Stimulated activated CD8-positive, alpha-beta memory T cell treated with anti-CD3 and anti-CD28 coated beads, Interleukin-15, amount 100 ng/mL, for 1 hour (primary cell): ENCODE data around the gene SUFU.
A peak's percentile ranks its signal among the peaks of the same experiment; 100 is the strongest.

Source experiments
- DNase-seq: peaks from one replicate; pipeline ENCODE4 v3.0.0-alpha.2; 2020; ENCODE audit warnings: low read depth

Gene SUFU

DNA sequence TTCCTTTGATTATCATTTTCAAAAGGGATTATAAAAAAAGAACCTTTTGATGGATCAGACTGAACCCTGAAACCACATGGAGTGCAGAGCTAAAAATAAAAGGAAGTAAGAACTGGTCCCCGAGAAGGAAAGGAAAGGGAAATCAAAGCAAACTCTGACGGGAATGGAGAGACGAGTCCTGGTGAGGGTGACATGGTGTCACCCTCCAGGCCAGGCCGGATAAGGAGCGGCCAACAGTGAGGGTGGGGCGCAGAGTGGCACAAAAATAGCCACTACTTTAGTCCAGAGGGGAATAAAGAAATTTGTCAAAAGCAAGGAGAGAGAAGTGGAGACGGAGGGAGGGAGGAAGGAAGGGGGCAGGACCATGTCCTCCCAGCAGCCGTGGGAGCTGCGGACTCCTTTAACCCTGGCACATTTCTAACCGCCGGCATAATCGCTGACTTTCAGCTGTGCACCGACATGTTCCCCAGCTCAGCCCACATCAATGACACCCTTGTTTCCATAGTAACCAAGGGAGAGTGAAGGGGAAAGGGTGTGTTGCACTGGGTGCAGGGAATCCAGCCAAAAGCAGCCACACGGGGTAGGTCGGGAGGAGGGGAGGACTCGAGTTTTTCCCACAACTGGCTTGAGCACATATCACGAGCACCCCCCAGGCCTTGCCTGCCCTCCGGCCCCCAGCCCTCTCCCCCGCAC lies 170.2 kb downstream of the SUFU start:
- DNase-seq: peak; percentile 36

DNA sequence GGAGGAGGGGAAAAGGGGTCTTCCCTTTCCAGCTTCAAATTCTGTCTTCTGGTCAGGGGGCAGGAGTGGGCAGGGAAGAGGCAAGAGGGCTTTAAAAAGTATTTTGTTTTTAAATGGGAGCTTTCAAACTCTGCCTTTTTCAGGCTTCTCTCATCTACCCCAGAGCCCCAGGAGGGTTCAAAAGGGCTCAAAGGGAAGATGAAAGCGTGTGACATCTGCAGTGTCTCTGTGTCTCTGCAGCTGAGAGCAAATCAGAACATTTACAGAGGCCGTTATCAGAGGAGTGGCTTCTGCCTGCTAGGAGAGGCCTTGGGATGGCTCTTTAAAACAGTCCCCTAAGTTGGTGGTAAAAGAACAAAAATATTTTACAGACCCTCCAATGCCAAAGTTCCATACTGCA lies 170.8 kb downstream of the SUFU start:
- no peak for DNase-seq

DNA sequence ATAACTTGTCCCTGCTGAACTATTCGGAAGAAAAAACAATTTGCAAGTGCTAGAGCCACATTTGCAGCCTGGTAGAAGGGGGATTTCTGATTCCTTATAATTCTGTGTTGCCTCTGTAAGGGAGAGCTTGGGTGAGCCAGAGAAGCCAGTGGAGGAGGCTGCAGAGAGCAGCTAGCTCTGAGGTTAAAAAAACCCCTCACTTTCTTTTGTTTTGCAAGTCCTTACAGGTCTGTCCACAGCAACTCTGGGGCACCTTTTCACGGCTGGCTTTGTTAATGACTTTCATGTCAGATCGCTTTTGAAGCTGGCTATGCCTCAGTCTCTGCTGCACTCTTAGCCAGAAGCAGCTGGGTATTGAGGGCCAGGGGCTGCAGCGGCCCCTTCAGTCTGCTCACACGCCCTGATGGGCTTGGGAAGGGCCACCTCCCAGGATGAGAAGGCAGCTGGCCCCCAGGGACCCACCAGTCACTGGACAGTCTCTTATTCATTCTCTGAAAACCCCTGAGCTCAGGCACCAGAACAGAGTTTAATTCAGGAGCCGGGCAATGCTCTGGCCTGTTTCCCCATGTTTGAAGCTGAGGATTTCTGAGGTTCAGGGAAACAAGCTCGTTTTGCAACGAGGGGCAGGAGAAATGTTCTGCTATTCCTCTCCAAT lies 171.4 kb downstream of the SUFU start:
- DNase-seq: no peak

DNA sequence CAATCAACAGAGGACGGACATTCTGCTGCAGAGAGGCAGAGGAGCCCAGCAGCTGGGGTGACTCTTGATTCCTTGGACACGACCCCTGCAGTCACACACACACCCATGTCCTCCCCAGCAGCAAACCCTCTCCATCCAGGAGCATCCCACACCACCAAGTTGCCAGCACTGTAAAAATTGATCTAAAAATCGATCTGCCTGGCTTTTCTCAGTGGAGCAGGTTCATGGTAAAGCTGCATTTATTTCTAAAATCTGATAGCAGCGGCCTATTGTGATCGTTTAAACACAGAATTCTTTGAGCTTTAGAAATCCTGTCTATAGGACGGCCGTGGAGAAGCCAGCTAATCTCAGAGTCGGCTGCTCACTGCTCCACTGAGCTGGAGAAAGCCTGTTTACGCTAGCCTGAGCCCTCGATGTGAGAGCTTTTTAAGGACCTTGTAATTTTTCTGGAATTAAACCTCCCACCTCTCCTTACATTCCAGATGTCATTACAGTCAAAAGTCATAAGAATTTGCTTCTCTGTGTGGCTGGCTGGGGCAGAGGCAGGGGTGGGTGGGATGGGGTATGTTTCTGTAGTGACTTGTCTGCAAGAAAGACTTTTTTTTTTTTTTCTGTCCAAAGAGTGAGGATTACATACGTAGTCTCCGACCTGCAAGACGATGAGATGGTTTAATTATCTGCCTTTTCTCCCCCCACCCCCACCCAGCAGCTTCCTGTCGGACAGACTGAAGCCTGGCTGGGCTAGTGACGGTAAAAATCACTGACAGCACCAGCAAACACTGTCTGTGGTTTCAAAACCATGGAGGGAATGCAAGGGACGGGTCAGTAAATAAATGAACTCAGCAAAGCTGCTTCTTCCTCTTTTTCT lies 172.1 kb downstream of the SUFU start:
- no peak for DNase-seq

DNA sequence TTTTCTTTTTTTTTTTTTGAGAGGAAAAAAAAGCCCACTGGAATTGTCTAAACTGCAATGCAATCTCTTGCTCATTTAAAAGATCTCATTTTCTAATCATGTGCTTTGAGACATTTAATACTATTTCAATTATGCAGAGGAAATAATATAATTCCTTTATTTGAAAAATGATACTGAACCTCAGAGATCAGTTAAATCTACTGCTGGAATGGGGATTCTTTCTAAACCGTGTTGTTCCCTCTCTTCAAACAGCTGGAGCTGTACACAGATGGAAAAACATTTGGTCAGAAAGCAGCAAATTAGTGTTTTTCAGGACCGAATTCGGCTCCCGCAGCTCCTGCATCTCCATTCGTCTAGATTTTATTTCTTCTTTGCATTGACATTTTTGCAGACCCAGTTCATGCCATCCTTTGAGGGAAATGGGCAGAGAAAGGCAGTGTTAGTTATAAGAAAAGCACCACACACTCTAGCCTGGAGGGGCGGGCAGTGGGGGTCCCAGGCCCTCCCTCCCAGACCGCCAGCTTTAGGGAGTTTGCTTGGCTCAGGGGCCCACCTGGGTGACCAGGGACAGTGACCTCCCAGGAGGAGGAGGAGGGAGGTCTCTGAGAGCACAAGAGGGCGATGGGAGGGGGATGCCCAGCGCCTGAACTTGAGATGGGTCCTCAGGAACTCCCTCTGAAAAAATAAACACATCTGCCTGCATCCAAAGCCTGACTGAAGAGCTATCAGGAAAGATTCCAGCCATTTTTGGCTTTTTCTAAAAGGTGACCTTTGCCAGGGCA lies 173.0 kb downstream of the SUFU start:
- DNase-seq: no peak

DNA sequence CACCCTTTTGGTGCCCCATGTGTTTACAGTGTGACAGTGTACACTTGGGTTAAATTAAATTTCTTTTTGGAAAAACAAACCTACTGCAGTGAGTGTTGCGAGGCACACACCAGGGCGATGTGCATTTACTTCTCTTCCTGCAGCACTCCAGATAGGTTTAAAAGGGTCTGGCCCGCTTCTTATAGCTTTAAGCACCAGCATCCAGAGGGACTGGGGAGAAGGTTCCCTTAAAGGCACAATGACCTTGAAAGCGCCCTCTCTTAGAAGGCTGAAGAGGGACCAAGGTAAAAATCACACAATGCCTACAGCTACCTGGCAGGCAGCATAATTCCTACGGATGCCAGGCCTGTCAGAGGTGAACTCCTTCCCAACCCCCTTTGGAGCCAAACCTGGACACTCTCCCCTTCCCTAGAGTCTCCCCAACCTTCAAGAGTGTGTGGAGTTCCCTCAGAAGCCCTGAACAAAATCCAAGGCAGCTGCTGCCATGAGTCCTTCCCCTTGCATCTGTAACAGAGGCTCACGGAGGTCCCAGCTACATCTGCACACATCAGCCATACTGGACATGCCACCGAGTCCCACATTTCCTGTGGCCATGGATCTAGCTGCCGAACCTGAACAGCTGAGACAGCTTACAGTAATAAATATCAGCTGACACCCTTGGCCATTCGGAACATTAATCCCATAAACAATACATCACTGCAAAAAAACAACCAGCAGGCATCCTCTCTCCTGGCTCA lies 173.7 kb downstream of the SUFU start:
- no peak for DNase-seq

DNA sequence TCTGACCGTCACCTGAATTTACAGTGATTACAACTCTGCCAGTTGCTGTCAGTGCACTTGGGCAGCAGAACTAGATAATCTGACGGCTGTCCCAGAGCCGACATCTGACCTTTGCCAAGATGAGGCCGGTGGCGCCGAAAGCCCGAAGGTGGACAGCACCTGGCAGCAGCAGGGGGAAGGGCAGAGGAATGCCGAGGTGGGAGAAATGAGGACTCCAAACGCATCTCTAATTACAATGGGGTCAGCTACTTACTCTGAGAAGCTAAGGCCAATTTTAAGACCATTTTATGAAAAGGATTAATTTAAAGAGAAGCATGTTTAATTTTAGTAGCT lies 174.3 kb downstream of the SUFU start:
- DNase-seq: no peak

DNA sequence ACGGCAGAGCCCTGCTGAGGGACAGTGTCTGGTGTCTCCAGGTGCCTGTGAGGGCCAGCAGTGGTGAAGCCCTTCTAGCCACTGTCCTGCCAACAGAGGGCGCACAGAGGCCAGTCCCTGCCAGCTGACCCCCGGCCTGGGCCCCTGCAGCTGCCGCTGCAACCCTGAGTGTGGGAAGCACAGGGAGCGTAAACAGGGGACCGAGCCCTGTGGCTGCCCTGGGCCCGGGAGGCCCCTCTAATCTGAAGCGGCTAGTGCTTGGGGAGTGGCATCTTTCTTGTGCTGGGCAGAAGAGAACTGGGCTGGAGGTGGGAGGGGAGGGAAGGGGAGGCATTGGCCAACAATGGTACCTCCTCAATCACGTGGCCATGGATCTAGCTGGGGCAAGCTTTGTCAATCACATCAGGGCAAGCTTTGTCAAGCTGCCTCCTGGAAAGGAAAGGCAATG lies 175.1 kb downstream of the SUFU start:
- DNase-seq: no peak

DNA sequence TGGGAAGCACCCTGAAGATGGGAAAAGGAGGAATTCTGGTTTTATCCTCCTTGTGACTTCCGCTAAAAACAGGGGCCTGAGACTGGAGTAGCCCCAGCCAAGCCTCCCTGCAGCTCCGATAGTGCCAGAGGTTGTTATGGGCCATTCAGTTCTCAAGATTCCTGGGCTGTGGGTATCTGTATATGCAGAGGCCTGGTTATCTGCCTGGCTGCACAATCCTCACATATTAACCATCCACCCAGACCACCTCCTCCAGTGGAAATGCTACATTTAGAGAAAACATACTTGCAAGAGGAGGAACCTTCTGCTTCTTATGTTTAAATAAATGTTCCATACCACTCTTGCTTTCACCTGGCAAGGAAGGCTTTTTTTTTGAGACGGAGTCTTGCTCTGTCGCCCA lies 175.8 kb downstream of the SUFU start:
- no peak for DNase-seq

DNA sequence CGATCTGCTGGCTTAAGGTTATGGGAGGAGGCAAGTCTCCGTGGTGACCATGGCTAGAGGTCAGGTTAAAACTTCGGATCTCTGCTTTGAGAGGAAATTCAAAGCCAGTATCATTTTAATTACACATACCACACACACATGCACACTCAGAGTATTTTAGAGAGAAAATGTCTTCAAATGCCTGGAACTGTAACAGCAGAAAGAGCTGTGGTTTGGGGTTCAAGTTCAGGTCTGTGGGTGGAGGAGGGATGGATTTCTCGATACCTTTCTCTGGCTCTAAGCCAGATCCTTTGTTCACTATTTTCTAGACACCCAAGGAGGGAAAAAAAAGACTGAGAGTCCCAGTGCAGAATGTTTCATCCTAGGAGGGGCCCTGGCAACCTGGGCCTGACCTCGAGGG lies 177.9 kb downstream of the SUFU start:
- no peak for DNase-seq

DNA sequence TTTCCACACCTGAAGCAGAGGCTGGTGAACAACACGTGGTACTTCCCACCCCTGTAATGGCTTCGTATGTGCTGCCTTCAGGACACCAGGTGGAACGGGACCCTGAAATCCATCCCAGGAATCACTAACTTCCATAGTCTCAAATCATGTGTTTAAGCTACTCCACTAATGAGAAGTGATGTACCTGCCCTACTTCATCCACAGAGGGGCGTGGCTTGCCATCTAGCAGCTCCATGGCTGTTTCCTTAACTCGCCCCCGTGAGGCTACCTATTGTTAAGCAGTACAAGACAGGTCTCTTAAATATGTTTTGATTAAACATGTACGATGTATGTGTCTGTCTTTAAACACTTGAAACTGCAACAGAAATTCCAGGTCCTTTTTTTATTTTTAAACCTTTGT lies 178.6 kb downstream of the SUFU start:
- DNase-seq: no peak

DNA sequence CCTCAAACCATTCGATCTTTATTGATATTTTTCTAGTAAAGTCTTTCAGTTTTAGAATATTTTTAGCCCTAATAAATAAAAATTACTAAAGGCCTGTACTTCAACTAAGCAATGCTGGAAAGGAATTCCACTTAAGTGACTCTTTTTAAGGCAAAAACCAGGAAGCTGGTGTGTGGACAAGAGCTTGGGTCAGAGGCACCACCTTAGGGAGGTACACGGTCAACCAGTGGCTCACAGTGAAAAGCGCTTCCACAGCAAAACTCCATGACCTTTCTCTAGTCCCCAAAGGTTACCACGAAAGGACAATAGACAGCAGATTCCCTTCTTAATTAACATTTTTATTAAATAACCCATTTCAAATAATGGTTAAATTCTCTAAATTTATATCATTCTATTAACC lies 179.2 kb downstream of the SUFU start:
- no peak for DNase-seq
